Natural killer cell (primary cell): Measurements from ENCODE around the gene CASKIN2. TPM values are rescaled to one million over a fixed set of nuclear protein-coding genes. Genes with fewer than 3 reads are reported as not detected.

Experiments used
- ATAC-seq, 3 donors: fragments of 150-1000 bp in 2 of 3; fragments of 200-7000 bp in 1 of 3; cut with Tn5 transposase; 1 replicate in 1 of 3; 2 replicates in 2 of 3; pipeline ENCODE4 v1.10.0; 2021; ENCODE audit warnings: mild to moderate bottlenecking in 2 of 3, moderate library complexity in 2 of 3
- DNase-seq, 2 donors: peaks; one replicate each; pipeline versions ENCODE4 v3.0.0 to v3.0.0-alpha.2; 2013 to 2021; ENCODE audit warnings: mixed read lengths in 1 of 2
- H3K27ac ChIP-seq: one replicate; pipeline ENCODE4 v1.5.1; 2013; ENCODE audit warnings: mild to moderate bottlenecking, low read length
- H3K27me3 ChIP-seq: one replicate; pipeline ENCODE4 v1.6.1; 2013; ENCODE audit warnings: low read length; ENCODE audit not compliant: control insufficient read depth, insufficient read depth
- H3K36me3 ChIP-seq: one replicate; pipeline ENCODE4 v1.6.1; 2013; ENCODE audit warnings: low read length; ENCODE audit not compliant: control insufficient read depth, insufficient read depth
- H3K4me1 ChIP-seq: one replicate; pipeline ENCODE4 v1.6.1; 2013; ENCODE audit warnings: low read length; ENCODE audit not compliant: control insufficient read depth, insufficient read depth
- H3K4me3 ChIP-seq: one replicate; pipeline ENCODE4 v1.5.1; 2013; ENCODE audit warnings: low read length
- H3K9me3 ChIP-seq: one replicate; pipeline ENCODE4 v1.6.1; 2013; ENCODE audit warnings: low read length; ENCODE audit not compliant: control insufficient read depth, insufficient read depth
- H3K27ac Mint-ChIP-seq, 2 donors: one replicate each; pipeline ENCODE4 v1.8.0; 2022; ENCODE audit warnings: mild to moderate bottlenecking in 2 of 2, mixed read lengths in 2 of 2, moderate library complexity in 1 of 2
- H3K27me3 Mint-ChIP-seq, 2 donors: one replicate each; pipeline ENCODE4 v1.8.0; 2022; ENCODE audit warnings: low read depth in 2 of 2, mixed read lengths in 2 of 2
- H3K36me3 Mint-ChIP-seq: one replicate; pipeline ENCODE4 v1.8.0; 2022; ENCODE audit warnings: mixed read lengths
- H3K4me1 Mint-ChIP-seq, 2 donors: one replicate each; pipeline ENCODE4 v1.8.0; 2022; ENCODE audit warnings: mixed read lengths in 2 of 2
- H3K4me3 Mint-ChIP-seq: one replicate; pipeline ENCODE4 v1.8.0; 2022; ENCODE audit warnings: mild to moderate bottlenecking, moderate library complexity, mixed read lengths
- H3K9me3 Mint-ChIP-seq, 2 donors: one replicate each; pipeline ENCODE4 v1.8.0; 2022; ENCODE audit warnings: mixed read lengths in 2 of 2
- WGBS: methylation state at CpG from one replicate; pipeline ENCODE4 v1.1.7; 2013; ENCODE audit warnings: missing lambda C conversion rate; ENCODE audit not compliant: insufficient coverage; 5-methylcytosine and 5-hydroxymethylcytosine counted together
- intact Hi-C: fragments of 100-400 bp; cut with micrococcal nuclease; formaldehyde crosslinking; loops from one replicate; pipeline ENCODE4 v1.14.2; 2022
- total RNA-seq, 4 donors: library from RNA; stranded (reverse); fragments of 120-200 nt in 1 of 4; gene quantifications; one replicate each; pipeline versions ENCODE4 v1.2.3 to v1.2.4, GENCODE V29; 2013 to 2022
- TF ChIP-seq, protein P1 (sequence below): fragments of 200-600 bp; IDR thresholded peaks from one replicate; pipeline ENCODE4 v1.8.0; 2022; ENCODE audit warnings: antibody characterized with exemption

Gene CASKIN2
- total RNA-seq, 3 donors from 2014 or later (not counting 1 experiment from before 2014, with no cell fraction given) = 0.49 to 1.8 (median 1.7) TPM

DNA sequence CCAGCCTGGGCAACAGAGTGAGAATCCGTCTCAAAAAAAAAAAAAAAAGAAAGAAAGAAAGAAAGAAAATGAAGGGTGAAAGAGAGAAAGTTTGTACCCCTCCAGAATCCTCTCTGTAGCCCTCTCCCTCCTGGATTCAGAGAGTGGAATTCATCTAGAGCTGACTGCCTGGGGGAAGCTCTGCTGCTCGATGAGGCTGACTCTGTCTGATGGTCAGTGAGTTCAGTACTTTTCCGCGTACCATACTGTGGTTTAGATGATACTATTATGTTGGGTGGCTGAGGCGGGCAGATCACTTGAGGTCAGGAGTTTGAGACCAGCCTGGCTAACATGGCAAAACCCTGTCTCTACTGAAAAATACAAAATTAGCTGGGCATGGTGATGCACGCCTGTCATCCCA is 44.1 kb downstream of the CASKIN2 start:
- peaks cover 1 to 5% of the 10 kb centered on the region in 2 donors for H3K4me1 Mint-ChIP-seq
- H3K27ac Mint-ChIP-seq = no peak overlapping the region
- ATAC-seq = no peak

DNA sequence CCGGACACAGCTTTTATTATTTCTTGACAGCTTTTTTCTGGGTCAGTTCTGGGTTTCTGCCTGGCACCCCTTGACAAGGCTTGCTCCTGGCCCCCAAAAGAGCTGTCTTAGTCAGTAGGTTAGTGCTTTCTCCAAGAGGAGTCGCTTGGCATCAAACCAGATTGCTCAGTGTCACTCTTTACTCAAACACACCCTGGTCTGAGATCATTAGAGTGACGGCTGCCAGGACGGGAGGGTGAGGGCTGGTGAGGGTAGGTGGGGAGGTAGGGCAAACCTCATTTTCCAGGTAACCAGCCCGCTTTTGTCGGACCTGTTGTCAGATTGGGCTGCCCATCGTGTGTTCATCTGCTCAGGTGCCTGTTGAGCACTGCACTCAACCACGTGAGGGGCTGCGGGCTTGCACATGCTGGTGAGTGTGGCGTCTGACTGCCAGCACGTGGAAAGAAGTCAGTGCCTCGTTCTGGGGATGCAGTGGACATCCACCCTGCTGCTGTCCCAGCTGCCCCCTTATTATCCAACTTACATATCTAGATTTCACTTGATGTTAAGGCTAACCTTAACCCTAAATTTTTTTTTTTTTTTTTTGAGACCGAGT is 46.5 kb downstream of the CASKIN2 start:
- WGBS = 93% methylated on average over 13 of the region's 13 CpGs
- ATAC-seq (no peak), DNase-seq (no peak)
- TF ChIP-seq, protein P1, sequence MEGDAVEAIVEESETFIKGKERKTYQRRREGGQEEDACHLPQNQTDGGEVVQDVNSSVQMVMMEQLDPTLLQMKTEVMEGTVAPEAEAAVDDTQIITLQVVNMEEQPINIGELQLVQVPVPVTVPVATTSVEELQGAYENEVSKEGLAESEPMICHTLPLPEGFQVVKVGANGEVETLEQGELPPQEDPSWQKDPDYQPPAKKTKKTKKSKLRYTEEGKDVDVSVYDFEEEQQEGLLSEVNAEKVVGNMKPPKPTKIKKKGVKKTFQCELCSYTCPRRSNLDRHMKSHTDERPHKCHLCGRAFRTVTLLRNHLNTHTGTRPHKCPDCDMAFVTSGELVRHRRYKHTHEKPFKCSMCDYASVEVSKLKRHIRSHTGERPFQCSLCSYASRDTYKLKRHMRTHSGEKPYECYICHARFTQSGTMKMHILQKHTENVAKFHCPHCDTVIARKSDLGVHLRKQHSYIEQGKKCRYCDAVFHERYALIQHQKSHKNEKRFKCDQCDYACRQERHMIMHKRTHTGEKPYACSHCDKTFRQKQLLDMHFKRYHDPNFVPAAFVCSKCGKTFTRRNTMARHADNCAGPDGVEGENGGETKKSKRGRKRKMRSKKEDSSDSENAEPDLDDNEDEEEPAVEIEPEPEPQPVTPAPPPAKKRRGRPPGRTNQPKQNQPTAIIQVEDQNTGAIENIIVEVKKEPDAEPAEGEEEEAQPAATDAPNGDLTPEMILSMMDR = no peak
- Mint-ChIP-seq H3K9me3 (no peaks in the 10 kb centered on the region), H3K36me3 (no peaks in the 10 kb centered on the region), H3K4me3 (no peak overlapping the region), H3K4me1 (peaks cover 8 to 12% of the 10 kb centered on the region in 2 donors), H3K27me3 (no peaks in the 10 kb centered on the region), H3K27ac (no peak overlapping the region)
- no peaks in the 10 kb centered on the region for H3K4me1 ChIP-seq
- H3K27me3 ChIP-seq = no peaks in the 10 kb centered on the region
- intact Hi-C loops = no loop called here
- no peaks in the 10 kb centered on the region for H3K9me3 ChIP-seq
- H3K36me3 ChIP-seq = peaks cover 24% of the 10 kb centered on the region
- no peak overlapping the region for H3K27ac ChIP-seq
- no peak overlapping the region for H3K4me3 ChIP-seq

More for the DNA sequence above, 44.1 kb downstream of the CASKIN2 start:
- Mint-ChIP-seq H3K27me3 (no peaks in the 10 kb centered on the region), H3K4me3 (no peak overlapping the region), H3K36me3 (no peaks in the 10 kb centered on the region), H3K9me3 (no peaks in the 10 kb centered on the region)
- no peaks in the 10 kb centered on the region for H3K9me3 ChIP-seq
- DNase-seq = no peak
- H3K4me3 ChIP-seq = no peak overlapping the region
- peaks cover 27% of the 10 kb centered on the region for H3K36me3 ChIP-seq
- H3K27ac ChIP-seq = no peak overlapping the region
- intact Hi-C loops = no loop called here
- no peaks in the 10 kb centered on the region for H3K4me1 ChIP-seq
- no peaks in the 10 kb centered on the region for H3K27me3 ChIP-seq
- 91% methylated on average over 5 of the region's 6 CpGs for WGBS
- TF ChIP-seq, protein P1 = no peak

DNA sequence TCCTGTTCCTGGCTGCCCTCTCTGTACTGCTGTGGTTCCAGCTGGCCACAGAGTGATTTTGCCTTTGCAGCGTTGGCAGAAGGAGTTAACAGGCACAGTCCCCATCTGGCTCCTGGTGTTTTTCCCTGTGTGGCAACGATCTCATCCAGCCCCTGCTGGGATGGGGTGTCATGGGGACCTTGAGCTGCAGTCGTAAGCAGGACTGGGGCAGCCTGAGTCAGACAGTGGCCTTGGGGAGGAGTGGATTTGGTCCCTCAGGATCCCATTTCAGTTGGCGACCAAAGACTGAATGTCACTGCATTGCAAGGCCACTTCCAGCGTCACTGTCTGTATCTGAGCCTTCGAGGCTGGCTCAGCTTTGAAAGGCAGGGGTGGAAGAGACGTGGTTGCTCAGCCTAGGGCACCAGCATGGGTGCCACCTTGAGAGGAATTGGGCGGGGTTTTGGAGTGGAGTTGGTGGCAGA is 47.0 kb downstream of the CASKIN2 start:
- H3K9me3 ChIP-seq = no peaks in the 10 kb centered on the region
- DNase-seq (no peak), ATAC-seq (no peak)
- H3K36me3 ChIP-seq = peaks cover 21% of the 10 kb centered on the region
- Mint-ChIP-seq H3K27ac (no peak overlapping the region), H3K27me3 (no peaks in the 10 kb centered on the region), H3K4me1 (peaks cover 13 to 14% of the 10 kb centered on the region in 2 donors), H3K4me3 (no peak overlapping the region), H3K9me3 (no peaks in the 10 kb centered on the region), H3K36me3 (no peaks in the 10 kb centered on the region)
- H3K4me3 ChIP-seq = no peak overlapping the region
- no peaks in the 10 kb centered on the region for H3K4me1 ChIP-seq
- H3K27ac ChIP-seq = no peak overlapping the region
- 90% methylated on average over 8 of the region's 8 CpGs for WGBS
- intact Hi-C loops = no loop called here
- H3K27me3 ChIP-seq = no peaks in the 10 kb centered on the region
- TF ChIP-seq, protein P1 = no peak

DNA sequence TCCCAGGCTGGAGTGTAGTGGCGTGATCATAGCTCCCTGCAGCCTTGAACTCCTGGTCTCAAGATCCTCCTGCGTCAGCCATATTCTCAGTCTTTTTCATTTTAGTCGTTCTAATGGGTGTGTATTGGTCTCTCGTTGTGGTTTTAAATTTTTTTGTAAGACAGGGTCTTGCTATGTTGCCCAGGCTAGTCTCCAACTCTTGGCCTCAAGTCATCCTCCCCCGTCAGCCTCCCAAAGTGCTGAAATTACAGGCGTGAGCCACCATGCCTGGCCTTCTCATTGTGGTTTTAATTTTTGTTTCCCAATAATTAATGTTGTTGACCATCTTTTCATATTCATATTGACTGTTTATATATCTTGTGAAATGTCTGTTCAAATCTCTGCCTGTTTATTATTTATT is 50.3 kb downstream of the CASKIN2 start:
- ATAC-seq = no peak
- Histone ChIP-seq H3K27me3 (no peaks in the 10 kb centered on the region), H3K27ac (no peak overlapping the region), H3K4me1 (peaks cover 4% of the 10 kb centered on the region), H3K4me3 (no peak overlapping the region), H3K9me3 (no peaks in the 10 kb centered on the region), H3K36me3 (peaks cover 3% of the 10 kb centered on the region)
- no peak overlapping the region for H3K27ac Mint-ChIP-seq
- no peaks in the 10 kb centered on the region for H3K9me3 Mint-ChIP-seq
- H3K27me3 Mint-ChIP-seq = no peaks in the 10 kb centered on the region
- intact Hi-C loops = no loop called here
- no peak for DNase-seq
- peaks cover 16 to 20% of the 10 kb centered on the region in 2 donors for H3K4me1 Mint-ChIP-seq
- 99% methylated on average over 5 of the region's 6 CpGs for WGBS
- H3K36me3 Mint-ChIP-seq = no peaks in the 10 kb centered on the region
- TF ChIP-seq, protein P1 = no peak
- H3K4me3 Mint-ChIP-seq = no peak overlapping the region
